DND-41 (cell line): ENCODE measurements around the gene RBM26.

Experiments used
- ATAC-seq: fragments of 200-7000 bp; cut with Tn5 transposase; 3 replicates; pipeline ENCODE4 v1.9.1; 2021; ENCODE audit warnings: low read depth; ENCODE audit not compliant: insufficient read depth
- DNase-seq: peaks from one replicate; pipeline ENCODE4 v3.0.0-alpha.2; 2020
- H2AFZ ChIP-seq: 2 replicates; pipeline ENCODE4 v1.6.0; 2012; ENCODE audit warnings: low read depth, low read length
- H3K27ac ChIP-seq: 2 replicates; pipeline ENCODE4 v1.5.1; 2012; ENCODE audit warnings: low read length, inconsistent platforms
- H3K27me3 ChIP-seq: fragments of 200-600 bp; sonication (generic); 2 replicates; pipeline ENCODE4 v1.6.0; 2012; ENCODE audit warnings: low read length, mild to moderate bottlenecking, inconsistent platforms; ENCODE audit not compliant: insufficient read depth, poor library complexity
- H3K36me3 ChIP-seq: 2 replicates; pipeline ENCODE4 v1.5.1; 2012; ENCODE audit warnings: low read length, inconsistent platforms; ENCODE audit not compliant: insufficient read depth
- H3K4me1 ChIP-seq: 2 replicates; pipeline ENCODE4 v1.5.1; 2012; ENCODE audit warnings: mild to moderate bottlenecking, low read length; ENCODE audit not compliant: insufficient read depth
- H3K4me2 ChIP-seq: 2 replicates; pipeline ENCODE4 v1.6.0; 2012; ENCODE audit warnings: mild to moderate bottlenecking, moderate library complexity, low read length, inconsistent platforms; ENCODE audit not compliant: insufficient read depth
- H3K4me3 ChIP-seq, 2 experiments: fragments of 200-600 bp in 1 of 2; shearing (Covaris generic) in 1 of 2; 2 replicates each; pipeline ENCODE4 v1.5.1; 2012 to 2016; ENCODE audit warnings: inconsistent platforms in 2 of 2, low read length in 2 of 2, mild to moderate bottlenecking in 2 of 2, low read depth in 1 of 2, moderate library complexity in 1 of 2
- H3K79me2 ChIP-seq: 2 replicates; pipeline ENCODE4 v1.6.0; 2012; ENCODE audit warnings: low read length, inconsistent platforms; ENCODE audit not compliant: insufficient read depth
- H3K9ac ChIP-seq: 2 replicates; pipeline ENCODE4 v1.6.0; 2012; ENCODE audit warnings: low read depth, mild to moderate bottlenecking, inconsistent platforms, low read length, moderate library complexity
- H3K9me3 ChIP-seq: 2 replicates; pipeline ENCODE4 v1.5.1; 2012; ENCODE audit warnings: low read length, moderate library complexity, mild to moderate bottlenecking, inconsistent platforms; ENCODE audit not compliant: insufficient read depth, severe bottlenecking
- H4K20me1 ChIP-seq: 2 replicates; pipeline ENCODE4 v1.6.0; 2012; ENCODE audit warnings: low read length; ENCODE audit not compliant: insufficient read depth
- EZH2 ChIP-seq: IDR thresholded peaks from 3 replicates; pipeline ENCODE4 v1.6.1; 2012; ENCODE audit warnings: borderline replicate concordance, low read depth, mild to moderate bottlenecking, moderate library complexity, low read length, inconsistent platforms; ENCODE audit not compliant: severe bottlenecking
- TF ChIP-seq, protein P1 (sequence below): IDR thresholded peaks from 2 replicates; pipeline ENCODE4 v1.5.1; 2012; ENCODE audit warnings: borderline replicate concordance, low read length, moderate library complexity, mild to moderate bottlenecking; ENCODE audit not compliant: poor library complexity, severe bottlenecking; ENCODE audit errors: extremely low read depth

Gene RBM26

GRCh38 chr13:79403113-79403512, 2.9 kb downstream of the RBM26 start:
- peaks cover 45% of the 10 kb centered on the region for H3K36me3 ChIP-seq
- no peak overlapping the region for H2AFZ ChIP-seq
- H3K9me3 ChIP-seq: no peaks in the 10 kb centered on the region
- peak overlapping the region; percentile 73 for H3K4me2 ChIP-seq
- H3K4me1 ChIP-seq: peaks cover 52% of the 10 kb centered on the region
- ATAC-seq (no peak), DNase-seq (no peak)
- H3K27me3 ChIP-seq: no peaks in the 10 kb centered on the region
- peak overlapping the region; percentile 68; the same call in 1 of the 2 replicates for H3K9ac ChIP-seq
- H3K27ac ChIP-seq: peak overlapping the region; percentile 17; the same call in 1 of the 2 replicates
- H4K20me1 ChIP-seq: peaks cover 41% of the 10 kb centered on the region; the same call in 1 of the 2 replicates
- H3K79me2 ChIP-seq: peaks cover 100% of the 10 kb centered on the region
- H3K4me3 ChIP-seq: peak overlapping the region in 1 of 2 experiments; percentile 66; a peak in 2 of 4 replicates
- TF ChIP-seq EZH2: no peak
- TF ChIP-seq, protein P1, sequence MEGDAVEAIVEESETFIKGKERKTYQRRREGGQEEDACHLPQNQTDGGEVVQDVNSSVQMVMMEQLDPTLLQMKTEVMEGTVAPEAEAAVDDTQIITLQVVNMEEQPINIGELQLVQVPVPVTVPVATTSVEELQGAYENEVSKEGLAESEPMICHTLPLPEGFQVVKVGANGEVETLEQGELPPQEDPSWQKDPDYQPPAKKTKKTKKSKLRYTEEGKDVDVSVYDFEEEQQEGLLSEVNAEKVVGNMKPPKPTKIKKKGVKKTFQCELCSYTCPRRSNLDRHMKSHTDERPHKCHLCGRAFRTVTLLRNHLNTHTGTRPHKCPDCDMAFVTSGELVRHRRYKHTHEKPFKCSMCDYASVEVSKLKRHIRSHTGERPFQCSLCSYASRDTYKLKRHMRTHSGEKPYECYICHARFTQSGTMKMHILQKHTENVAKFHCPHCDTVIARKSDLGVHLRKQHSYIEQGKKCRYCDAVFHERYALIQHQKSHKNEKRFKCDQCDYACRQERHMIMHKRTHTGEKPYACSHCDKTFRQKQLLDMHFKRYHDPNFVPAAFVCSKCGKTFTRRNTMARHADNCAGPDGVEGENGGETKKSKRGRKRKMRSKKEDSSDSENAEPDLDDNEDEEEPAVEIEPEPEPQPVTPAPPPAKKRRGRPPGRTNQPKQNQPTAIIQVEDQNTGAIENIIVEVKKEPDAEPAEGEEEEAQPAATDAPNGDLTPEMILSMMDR: no peak

DNA sequence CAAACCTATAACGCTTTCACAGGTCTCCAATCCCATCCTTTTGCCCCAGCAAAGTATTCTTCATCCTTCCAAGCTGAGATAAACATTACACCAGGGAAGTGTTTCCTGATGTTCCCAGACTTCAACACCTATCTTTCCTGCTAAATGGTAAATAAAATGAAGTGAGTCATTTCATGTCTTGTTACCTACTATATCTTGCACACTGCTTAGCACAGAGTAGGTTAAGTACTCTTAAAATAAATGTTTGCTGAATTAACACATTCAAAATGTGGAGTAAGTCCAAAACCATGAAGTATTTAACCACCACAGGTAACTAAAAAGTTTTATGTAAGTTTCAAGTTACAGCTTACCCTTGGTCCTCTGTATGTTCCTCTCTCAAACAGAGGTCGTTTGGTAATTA, 3.4 kb downstream of the RBM26 start:
- Histone ChIP-seq H3K4me1 (peaks cover 47% of the 10 kb centered on the region), H4K20me1 (peaks cover 41% of the 10 kb centered on the region; the same call in 1 of the 2 replicates), H3K36me3 (peaks cover 49% of the 10 kb centered on the region), H2AFZ (no peak overlapping the region), H3K27ac (no peak overlapping the region), H3K4me3 (peak overlapping the region in 1 of 2 experiments; percentile 66; a peak in 1 of 4 replicates), H3K9me3 (no peaks in the 10 kb centered on the region), H3K4me2 (peak overlapping the region; percentile 73), H3K79me2 (peaks cover 100% of the 10 kb centered on the region), H3K27me3 (no peaks in the 10 kb centered on the region), H3K9ac (peak overlapping the region; percentile 68; the same call in 1 of the 2 replicates)
- ATAC-seq (no peak), DNase-seq (no peak)
- TF ChIP-seq EZH2: no peak
- TF ChIP-seq, protein P1: no peak

DNA sequence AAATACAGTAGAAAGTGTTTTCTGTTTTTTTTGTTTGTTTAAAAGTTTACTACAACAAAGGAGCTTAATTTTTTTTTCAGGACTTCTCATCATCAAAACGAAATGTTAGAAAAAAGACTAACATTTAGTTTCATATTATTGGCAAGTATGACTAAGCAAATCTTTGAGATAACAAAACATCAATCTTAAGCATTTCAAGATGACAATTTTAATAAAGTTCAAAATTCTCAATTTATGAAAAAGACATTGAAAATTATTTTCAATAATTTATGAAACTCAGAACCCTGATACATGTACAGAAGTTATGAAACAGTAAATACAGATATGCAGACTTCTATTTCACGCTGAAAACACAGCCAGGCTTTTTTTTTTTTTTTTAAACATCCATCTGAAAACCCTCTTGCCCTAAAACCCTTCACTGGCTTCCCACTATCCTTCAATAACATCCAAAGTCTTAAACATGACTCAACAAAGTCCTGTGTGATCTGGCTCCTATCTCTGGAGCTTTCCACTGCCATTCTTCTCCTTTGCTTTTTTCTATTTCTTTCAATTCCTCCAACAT, 3.9 kb downstream of the RBM26 start:
- Histone ChIP-seq H3K4me3 (peak overlapping the region in 1 of 2 experiments; percentile 66; a peak in 1 of 4 replicates), H3K9ac (peak overlapping the region; percentile 68; the same call in 1 of the 2 replicates), H2AFZ (no peak overlapping the region), H3K4me1 (peaks cover 42% of the 10 kb centered on the region), H4K20me1 (peaks cover 42% of the 10 kb centered on the region; the same call in 1 of the 2 replicates), H3K36me3 (peaks cover 54% of the 10 kb centered on the region), H3K9me3 (peaks cover 1% of the 10 kb centered on the region), H3K4me2 (peak overlapping the region; percentile 73), H3K27me3 (no peaks in the 10 kb centered on the region), H3K79me2 (peaks cover 100% of the 10 kb centered on the region), H3K27ac (no peak overlapping the region)
- no peak for ATAC-seq
- TF ChIP-seq EZH2: no peak
- TF ChIP-seq, protein P1: no peak
- no peak for DNase-seq
